IMR-90 (cell line): ENCODE measurements around the gene CCDC63.

Experiments
- FOS ChIP-seq: fragments of 150-350 bp; IDR thresholded peaks from 2 replicates; pipeline ENCODE4 v1.6.1; 2016; ENCODE audit warnings: low read depth, low read length
- MXI1 ChIP-seq: IDR thresholded peaks from 2 replicates; pipeline ENCODE4 v1.6.1; 2012; ENCODE audit warnings: low read depth, mild to moderate bottlenecking, low read length, moderate library complexity, borderline replicate concordance
- POLR2A ChIP-seq: IDR thresholded peaks from 2 replicates; pipeline ENCODE4 v1.6.1; 2012; ENCODE audit warnings: mild to moderate bottlenecking, low read depth, low read length
- RFX5 ChIP-seq: IDR thresholded peaks from 2 replicates; pipeline ENCODE4 v1.8.0; 2012; ENCODE audit warnings: low read depth, mild to moderate bottlenecking, low read length, moderate library complexity
- SMC3 ChIP-seq: fragments of 150-350 bp; IDR thresholded peaks from 2 replicates; pipeline ENCODE4 v1.6.1; 2016; ENCODE audit warnings: low read depth, mild to moderate bottlenecking, antibody characterized with exemption, low read length, moderate library complexity
- TF ChIP-seq, protein P1 (sequence below): conservative IDR thresholded peaks from 2 replicates; pipeline ENCODE4 v1.5.1; 2012; ENCODE audit warnings: mild to moderate bottlenecking, low read depth, low read length, improper control_type of control experiment
- TF ChIP-seq, protein P2 (sequence below): fragments of 150-350 bp; IDR thresholded peaks from 2 replicates; pipeline ENCODE4 v1.6.1; 2016; ENCODE audit warnings: low read depth, mild to moderate bottlenecking, low read length, moderate library complexity, borderline replicate concordance

DNA sequence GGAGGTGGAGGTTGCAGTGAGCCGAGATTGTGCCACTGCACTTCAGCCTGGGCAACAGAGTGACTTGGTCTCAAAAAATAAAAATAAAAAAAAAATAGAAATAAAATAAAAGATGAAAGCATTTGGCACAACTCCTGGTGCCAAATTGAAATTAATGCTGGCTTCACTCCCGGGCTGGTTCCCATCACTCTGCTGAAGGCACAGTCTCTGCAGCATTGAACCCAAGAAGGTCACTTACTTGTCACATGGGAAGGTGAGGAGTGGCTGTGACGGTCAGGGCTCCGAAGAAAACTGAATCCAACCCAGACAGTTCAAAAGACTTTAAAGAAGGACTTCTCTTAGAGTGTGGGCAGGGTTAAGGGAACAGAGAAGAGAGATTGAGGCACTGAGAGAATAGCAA lies 10.5 kb upstream of the CCDC63 start:
- TF ChIP-seq RFX5 (no peak), POLR2A (no peak), FOS (no peak), SMC3 (no peak), MXI1 (no peak)
- TF ChIP-seq, protein P1, sequence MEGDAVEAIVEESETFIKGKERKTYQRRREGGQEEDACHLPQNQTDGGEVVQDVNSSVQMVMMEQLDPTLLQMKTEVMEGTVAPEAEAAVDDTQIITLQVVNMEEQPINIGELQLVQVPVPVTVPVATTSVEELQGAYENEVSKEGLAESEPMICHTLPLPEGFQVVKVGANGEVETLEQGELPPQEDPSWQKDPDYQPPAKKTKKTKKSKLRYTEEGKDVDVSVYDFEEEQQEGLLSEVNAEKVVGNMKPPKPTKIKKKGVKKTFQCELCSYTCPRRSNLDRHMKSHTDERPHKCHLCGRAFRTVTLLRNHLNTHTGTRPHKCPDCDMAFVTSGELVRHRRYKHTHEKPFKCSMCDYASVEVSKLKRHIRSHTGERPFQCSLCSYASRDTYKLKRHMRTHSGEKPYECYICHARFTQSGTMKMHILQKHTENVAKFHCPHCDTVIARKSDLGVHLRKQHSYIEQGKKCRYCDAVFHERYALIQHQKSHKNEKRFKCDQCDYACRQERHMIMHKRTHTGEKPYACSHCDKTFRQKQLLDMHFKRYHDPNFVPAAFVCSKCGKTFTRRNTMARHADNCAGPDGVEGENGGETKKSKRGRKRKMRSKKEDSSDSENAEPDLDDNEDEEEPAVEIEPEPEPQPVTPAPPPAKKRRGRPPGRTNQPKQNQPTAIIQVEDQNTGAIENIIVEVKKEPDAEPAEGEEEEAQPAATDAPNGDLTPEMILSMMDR: no peak
- TF ChIP-seq, protein P2, sequence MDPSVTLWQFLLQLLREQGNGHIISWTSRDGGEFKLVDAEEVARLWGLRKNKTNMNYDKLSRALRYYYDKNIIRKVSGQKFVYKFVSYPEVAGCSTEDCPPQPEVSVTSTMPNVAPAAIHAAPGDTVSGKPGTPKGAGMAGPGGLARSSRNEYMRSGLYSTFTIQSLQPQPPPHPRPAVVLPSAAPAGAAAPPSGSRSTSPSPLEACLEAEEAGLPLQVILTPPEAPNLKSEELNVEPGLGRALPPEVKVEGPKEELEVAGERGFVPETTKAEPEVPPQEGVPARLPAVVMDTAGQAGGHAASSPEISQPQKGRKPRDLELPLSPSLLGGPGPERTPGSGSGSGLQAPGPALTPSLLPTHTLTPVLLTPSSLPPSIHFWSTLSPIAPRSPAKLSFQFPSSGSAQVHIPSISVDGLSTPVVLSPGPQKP: no peak
